Osteoblast (primary cell): Measurements from ENCODE around the gene L1TD1. TPM values are rescaled to one million over a fixed set of nuclear protein-coding genes. Genes with fewer than 3 reads are reported as not detected.
"Not testable (repeated sequence)": the region's sequence is repeated elsewhere in the genome, so short reads cannot be mapped to it uniquely, and the experiment has no call there.

Source experiments
- DNase-seq: peaks from one replicate; pipeline ENCODE4 v3.0.0; 2011; ENCODE audit warnings: low spot score, mixed read lengths; ENCODE audit not compliant: insufficient read length; ENCODE audit errors: missing footprints
- H2AFZ ChIP-seq: 2 replicates; pipeline ENCODE4 v1.6.0; 2011; ENCODE audit warnings: mild to moderate bottlenecking, low read length
- H3K27ac ChIP-seq: 2 replicates; pipeline ENCODE4 v1.5.1; 2011; ENCODE audit warnings: mild to moderate bottlenecking, low read depth, low read length, moderate library complexity
- H3K27me3 ChIP-seq: 2 replicates; pipeline ENCODE4 v1.6.0; 2012; ENCODE audit warnings: mild to moderate bottlenecking, control low read depth, inconsistent platforms, low read length, moderate library complexity; ENCODE audit not compliant: insufficient read depth
- H3K36me3 ChIP-seq: 2 replicates; pipeline ENCODE4 v1.5.1; 2011; ENCODE audit warnings: mild to moderate bottlenecking, low read length, control low read depth, moderate library complexity; ENCODE audit not compliant: insufficient read depth
- H3K4me1 ChIP-seq: 2 replicates; pipeline ENCODE4 v1.5.1; 2011; ENCODE audit warnings: mild to moderate bottlenecking, low read length, control low read depth, moderate library complexity; ENCODE audit not compliant: insufficient read depth
- H3K4me2 ChIP-seq: 2 replicates; pipeline ENCODE4 v1.6.0; 2011; ENCODE audit warnings: mild to moderate bottlenecking, low read length; ENCODE audit not compliant: insufficient read depth
- H3K4me3 ChIP-seq: fragments of 200-600 bp; sonication (generic); 3 replicates; pipeline ENCODE4 v1.5.1; 2012; ENCODE audit warnings: mild to moderate bottlenecking, low read length, inconsistent platforms; ENCODE audit not compliant: insufficient read depth
- H3K79me2 ChIP-seq: 2 replicates; pipeline ENCODE4 v1.6.0; 2012; ENCODE audit warnings: mild to moderate bottlenecking, low read length, control low read depth, inconsistent platforms; ENCODE audit not compliant: insufficient read depth
- H3K9me3 ChIP-seq: 2 replicates; pipeline ENCODE4 v1.5.1; 2011; ENCODE audit warnings: low read depth, low read length, control low read depth
- H4K20me1 ChIP-seq: 2 replicates; pipeline ENCODE4 v1.6.0; 2012; ENCODE audit warnings: mild to moderate bottlenecking, low read length, control low read depth; ENCODE audit not compliant: insufficient read depth
- total RNA-seq: library from RNA; depleted of rRNA; stranded (reverse); fragments of >200 nt; gene quantifications from 2 replicates; pipeline ENCODE4 v1.2.3, GENCODE V29; 2012
- TF ChIP-seq, protein P1 (sequence below): IDR thresholded peaks from 2 replicates; pipeline ENCODE4 v1.5.1; 2011; ENCODE audit warnings: mild to moderate bottlenecking, low read depth, low read length, moderate library complexity; ENCODE audit errors: extremely low read depth

L1TD1 gene
- total RNA-seq, 1 donor: not detected

DNA sequence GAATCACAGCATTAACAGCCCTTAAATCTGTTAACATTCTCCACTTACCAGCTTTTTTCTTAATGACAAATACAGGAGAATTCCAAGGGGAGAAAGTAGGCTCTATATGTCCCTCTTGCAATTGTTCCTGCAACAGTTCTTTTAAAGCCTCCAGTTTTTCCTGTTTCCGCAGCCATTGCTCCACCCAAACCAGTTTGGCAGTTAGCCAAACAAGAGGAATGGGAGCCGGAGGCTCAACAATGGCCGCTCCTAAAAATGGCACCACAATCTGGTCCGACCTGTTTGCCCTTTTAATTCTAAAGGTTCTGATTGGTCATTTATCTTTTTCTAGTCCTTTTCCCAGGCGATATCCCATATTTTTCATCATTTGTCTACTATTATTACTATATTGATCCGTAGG is 14.0 kb upstream of the L1TD1 start:
- H2AFZ ChIP-seq: no peak overlapping the region
- TF ChIP-seq, protein P1, sequence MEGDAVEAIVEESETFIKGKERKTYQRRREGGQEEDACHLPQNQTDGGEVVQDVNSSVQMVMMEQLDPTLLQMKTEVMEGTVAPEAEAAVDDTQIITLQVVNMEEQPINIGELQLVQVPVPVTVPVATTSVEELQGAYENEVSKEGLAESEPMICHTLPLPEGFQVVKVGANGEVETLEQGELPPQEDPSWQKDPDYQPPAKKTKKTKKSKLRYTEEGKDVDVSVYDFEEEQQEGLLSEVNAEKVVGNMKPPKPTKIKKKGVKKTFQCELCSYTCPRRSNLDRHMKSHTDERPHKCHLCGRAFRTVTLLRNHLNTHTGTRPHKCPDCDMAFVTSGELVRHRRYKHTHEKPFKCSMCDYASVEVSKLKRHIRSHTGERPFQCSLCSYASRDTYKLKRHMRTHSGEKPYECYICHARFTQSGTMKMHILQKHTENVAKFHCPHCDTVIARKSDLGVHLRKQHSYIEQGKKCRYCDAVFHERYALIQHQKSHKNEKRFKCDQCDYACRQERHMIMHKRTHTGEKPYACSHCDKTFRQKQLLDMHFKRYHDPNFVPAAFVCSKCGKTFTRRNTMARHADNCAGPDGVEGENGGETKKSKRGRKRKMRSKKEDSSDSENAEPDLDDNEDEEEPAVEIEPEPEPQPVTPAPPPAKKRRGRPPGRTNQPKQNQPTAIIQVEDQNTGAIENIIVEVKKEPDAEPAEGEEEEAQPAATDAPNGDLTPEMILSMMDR: no peak
- H3K27ac ChIP-seq: no peak overlapping the region
- H3K27me3 ChIP-seq: no peaks in the 10 kb centered on the region
- no peak overlapping the region for H3K4me2 ChIP-seq
- no peaks in the 10 kb centered on the region for H3K9me3 ChIP-seq
- H3K4me3 ChIP-seq: no peak overlapping the region
- no peaks in the 10 kb centered on the region for H3K4me1 ChIP-seq
- no peaks in the 10 kb centered on the region for H3K79me2 ChIP-seq
- DNase-seq: no peak
- H4K20me1 ChIP-seq: no peaks in the 10 kb centered on the region
- H3K36me3 ChIP-seq: no peaks in the 10 kb centered on the region

DNA sequence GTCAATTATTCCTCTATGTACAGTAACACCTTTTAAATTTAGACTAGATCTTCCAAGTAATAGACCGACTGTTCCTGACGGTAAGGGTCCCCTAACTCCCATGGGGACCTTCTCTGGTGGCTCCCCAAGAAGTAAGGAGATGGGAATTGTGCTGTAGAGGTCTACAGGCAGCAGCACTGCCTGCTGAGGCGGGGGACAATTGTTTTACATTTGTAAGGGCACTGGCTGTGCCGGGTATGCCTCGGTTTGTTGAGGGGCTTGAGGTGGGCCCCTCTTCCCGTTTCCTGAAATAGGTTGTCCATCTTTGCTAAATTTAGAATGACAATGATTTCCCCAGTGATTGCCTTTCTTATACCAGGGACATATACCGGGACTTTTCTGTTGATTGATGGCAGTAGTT is 13.1 kb upstream of the L1TD1 start:
- TF ChIP-seq, protein P1: no peak
- H3K27ac ChIP-seq: no peak overlapping the region
- H3K27me3 ChIP-seq: no peaks in the 10 kb centered on the region
- no peak overlapping the region for H3K4me2 ChIP-seq
- H3K79me2 ChIP-seq: no peaks in the 10 kb centered on the region
- H3K9me3 ChIP-seq: no peaks in the 10 kb centered on the region
- H3K4me3 ChIP-seq: no peak overlapping the region
- H3K4me1 ChIP-seq: no peaks in the 10 kb centered on the region
- H4K20me1 ChIP-seq: no peaks in the 10 kb centered on the region
- H3K36me3 ChIP-seq: no peaks in the 10 kb centered on the region
- no peak overlapping the region for H2AFZ ChIP-seq
- no peak for DNase-seq

DNA sequence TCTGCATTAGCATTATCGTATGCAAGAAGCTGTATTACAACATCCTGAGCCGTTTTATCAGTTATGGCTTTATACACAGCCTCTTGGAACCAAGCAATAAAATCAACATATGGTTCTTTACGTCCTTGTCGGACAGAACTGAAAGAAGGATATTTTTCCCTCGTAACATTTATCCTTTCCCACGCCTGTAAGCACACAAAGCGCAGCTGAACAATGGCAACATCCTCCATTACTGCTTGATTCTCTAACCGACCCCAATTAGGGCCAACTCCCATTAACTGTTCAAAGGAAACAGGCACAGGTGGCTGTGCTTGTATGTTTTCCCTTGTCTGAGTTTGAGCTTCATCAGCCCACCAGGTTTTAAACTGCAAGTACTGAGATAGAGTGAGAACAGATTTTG is 12.5 kb upstream of the L1TD1 start:
- H3K4me2 ChIP-seq, H4K20me1 ChIP-seq, H3K79me2 ChIP-seq, DNase-seq, H3K4me1 ChIP-seq, H3K4me3 ChIP-seq, H3K36me3 ChIP-seq, H3K27me3 ChIP-seq, H2AFZ ChIP-seq, H3K9me3 ChIP-seq, H3K27ac ChIP-seq: not testable (repeated sequence)

DNA sequence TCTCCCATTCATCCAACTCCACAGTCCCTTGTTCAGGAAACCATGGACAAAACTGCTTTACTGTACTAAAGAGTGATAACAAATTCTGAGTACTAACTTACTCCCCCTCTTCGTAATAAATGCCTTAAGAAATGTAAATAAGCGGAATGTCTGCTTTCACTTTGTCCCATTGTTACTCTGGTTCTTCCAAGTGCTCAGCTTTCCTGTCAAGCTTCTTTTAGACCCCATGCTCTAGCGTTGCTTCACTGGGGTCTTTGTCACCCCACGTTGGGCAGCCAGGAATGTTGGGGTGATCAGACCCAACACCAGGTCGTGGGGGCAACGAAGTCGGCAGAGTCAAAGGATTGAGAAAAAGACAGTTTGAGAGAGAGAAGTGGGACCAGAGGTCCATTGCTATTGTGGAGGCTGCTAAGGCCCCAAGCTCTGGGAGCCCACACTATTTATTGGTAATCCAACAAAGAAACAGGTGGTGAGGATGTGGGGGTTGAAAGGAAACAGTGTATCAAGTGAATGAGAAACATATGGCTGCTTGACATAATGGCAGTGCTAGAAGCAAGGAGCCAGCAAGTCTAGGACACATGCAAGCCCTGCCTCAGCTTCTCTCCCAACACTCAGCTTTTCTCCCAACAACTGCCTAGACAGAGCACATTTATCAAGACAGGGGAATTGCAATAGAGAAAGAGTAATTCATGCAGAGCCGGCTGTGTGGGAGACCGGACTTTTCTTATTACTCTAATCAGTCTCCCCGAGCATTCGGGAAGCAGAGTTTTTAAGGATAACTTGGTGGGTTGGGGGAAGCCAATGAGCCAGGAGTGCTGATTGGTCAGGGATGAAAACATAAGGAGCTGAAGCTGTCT is 11.3 kb upstream of the L1TD1 start:
- not testable (repeated sequence) for H3K4me1 ChIP-seq, H3K9me3 ChIP-seq, H3K79me2 ChIP-seq, H3K36me3 ChIP-seq, H4K20me1 ChIP-seq, H3K27me3 ChIP-seq, H3K27ac ChIP-seq, DNase-seq
- Histone ChIP-seq H3K4me3 (peak overlapping the region; percentile 35), H3K4me2 (peak overlapping the region; percentile 66), H2AFZ (peak overlapping the region; percentile 25)

DNA sequence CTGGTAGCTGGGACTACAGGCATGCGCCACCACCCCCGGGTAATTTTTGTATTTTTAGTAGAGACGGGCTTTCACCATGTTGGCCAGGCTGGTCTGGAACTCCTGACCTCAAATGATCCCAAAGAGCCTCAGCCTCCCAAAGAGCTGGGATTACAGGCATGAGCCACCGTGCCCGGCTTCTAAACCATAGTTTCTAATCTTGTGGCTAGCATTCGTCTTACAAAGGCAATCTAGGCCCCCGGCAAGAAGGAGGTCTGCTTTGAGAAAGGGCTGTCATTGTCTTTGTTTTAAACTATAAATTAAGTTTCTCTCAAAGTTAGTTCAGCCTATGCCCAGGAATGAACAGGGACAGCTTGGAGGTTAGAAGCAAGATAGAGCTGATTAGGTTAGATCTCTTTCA is 10.3 kb upstream of the L1TD1 start:
- no peaks in the 10 kb centered on the region for H3K27me3 ChIP-seq
- TF ChIP-seq, protein P1: no peak
- no peaks in the 10 kb centered on the region for H3K9me3 ChIP-seq
- H2AFZ ChIP-seq: no peak overlapping the region
- H3K4me2 ChIP-seq: no peak overlapping the region
- H3K27ac ChIP-seq: no peak overlapping the region
- H3K79me2 ChIP-seq: no peaks in the 10 kb centered on the region
- no peaks in the 10 kb centered on the region for H3K36me3 ChIP-seq
- DNase-seq: no peak
- no peak overlapping the region for H3K4me3 ChIP-seq
- H4K20me1 ChIP-seq: no peaks in the 10 kb centered on the region
- no peaks in the 10 kb centered on the region for H3K4me1 ChIP-seq

DNA sequence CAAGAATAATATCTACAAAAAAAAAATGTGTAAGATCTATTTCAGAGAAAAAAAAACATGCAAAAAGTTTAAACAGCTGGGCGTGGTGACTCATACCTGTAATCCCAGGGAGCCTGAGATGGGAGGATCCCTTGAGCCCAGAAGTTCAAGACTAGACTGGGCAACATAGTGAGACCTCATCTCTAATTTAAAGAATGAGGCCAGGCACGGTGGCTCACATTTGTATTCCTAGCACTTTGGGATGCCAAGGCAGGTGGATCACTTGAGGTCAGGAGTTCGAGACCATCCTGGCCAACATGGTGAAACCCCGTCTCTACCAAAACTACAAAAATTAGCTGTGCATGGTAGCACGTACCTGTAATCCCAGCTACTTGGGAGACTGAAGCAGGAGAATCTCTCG is 9.4 kb upstream of the L1TD1 start:
- not testable (repeated sequence) for H3K79me2 ChIP-seq, H3K27ac ChIP-seq, H3K27me3 ChIP-seq, DNase-seq, H3K4me1 ChIP-seq, H3K4me3 ChIP-seq, H3K36me3 ChIP-seq, H3K4me2 ChIP-seq, H2AFZ ChIP-seq, H4K20me1 ChIP-seq, H3K9me3 ChIP-seq
